Activated naive CD4-positive, alpha-beta T cell treated with anti-CD3 and anti-CD28 coated beads, Interleukin-2, amount 10 ng/mL, durations not matched to agents 7 days and 5 days (primary cell): ENCODE measurements around the gene PET117.
"Not testable (repeated sequence)": the region's sequence is repeated elsewhere in the genome, so short reads cannot be mapped to it uniquely, and the experiment has no call there.

Experiments used
- CTCF ChIA-PET: fragments of 350-600 bp; sonication (Branson Sonifier 250); formaldehyde crosslinking; loops from one replicate; lab custom pipeline; 2021; ENCODE audit warnings: antibody characterized with exemption; lab: Charles Lee
- DNase-seq: peaks from one replicate; pipeline ENCODE4 v3.0.0-alpha.2; 2020
- H3K27ac Mint-ChIP-seq: one replicate; pipeline ENCODE4 v1.8.0; 2021; ENCODE audit warnings: mild to moderate bottlenecking, moderate library complexity, mixed read lengths
- H3K27me3 Mint-ChIP-seq: one replicate; pipeline ENCODE4 v1.8.0; 2021; ENCODE audit warnings: mild to moderate bottlenecking, mixed read lengths
- H3K36me3 Mint-ChIP-seq: one replicate; pipeline ENCODE4 v1.8.0; 2021; ENCODE audit warnings: mixed read lengths
- H3K4me1 Mint-ChIP-seq: one replicate; pipeline ENCODE4 v1.8.0; 2021; ENCODE audit warnings: mixed read lengths
- H3K4me3 Mint-ChIP-seq: one replicate; pipeline ENCODE4 v1.8.0; 2021; ENCODE audit warnings: mild to moderate bottlenecking, moderate library complexity, mixed read lengths
- H3K9me3 Mint-ChIP-seq: one replicate; pipeline ENCODE4 v1.8.0; 2021; ENCODE audit warnings: mixed read lengths

PET117 gene, protein sequence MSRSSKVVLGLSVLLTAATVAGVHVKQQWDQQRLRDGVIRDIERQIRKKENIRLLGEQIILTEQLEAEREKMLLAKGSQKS

DNA sequence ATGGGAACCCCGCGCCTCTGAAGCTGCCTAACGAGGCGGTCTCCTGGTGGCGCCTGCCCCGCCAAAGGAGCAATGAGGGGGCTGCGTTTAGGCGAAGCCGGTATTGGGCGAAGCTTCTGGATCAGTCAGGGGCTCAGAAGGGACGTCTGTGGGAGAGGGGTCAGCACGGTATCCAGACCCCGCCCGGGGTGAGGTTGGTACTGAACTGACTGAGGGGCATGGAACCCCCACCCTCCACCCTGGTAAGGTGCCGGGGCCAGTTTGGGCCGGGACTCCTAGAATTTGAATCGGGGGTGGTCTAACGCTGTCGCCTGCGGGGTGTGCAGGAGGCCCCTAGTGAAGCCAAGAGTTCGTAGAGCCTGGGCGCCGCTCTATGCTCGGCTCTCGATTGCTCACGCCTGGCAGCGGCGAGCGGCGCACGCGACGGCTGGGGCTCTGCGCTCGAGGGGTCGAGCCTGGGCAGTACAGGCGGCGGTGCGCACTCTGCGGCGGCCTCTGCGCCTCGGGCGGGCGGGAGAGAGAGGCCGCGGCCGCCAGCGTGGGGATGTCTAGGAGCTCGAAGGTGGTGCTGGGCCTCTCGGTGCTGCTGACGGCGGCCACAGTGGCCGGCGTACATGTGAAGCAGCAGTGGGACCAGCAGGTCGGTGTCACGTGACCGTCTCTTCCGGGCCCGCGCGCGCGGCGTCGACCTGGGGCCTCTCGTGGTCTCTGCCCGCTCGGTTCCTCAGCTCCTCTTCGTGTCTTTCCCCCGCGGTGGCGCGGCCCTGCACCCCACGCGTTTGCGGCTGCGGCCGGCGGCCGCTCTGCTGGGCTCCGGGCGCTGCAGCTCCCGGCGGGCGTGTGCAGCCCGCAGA is at the start of gene PET117, which contains the start of gene KAT14:
Gene PET117 (plus strand): TSS at position 452 of the 854 bp plus-strand sequence. CDS start 93 bp downstream, at position 545.
Gene KAT14 (plus strand): TSS at position 452 of the 854 bp plus-strand sequence. CDS start 4,798 bp downstream, outside the sequence.
- DNase-seq: peak; percentile 90
- Mint-ChIP-seq H3K4me3 (peak within 1 kb of the TSS; percentile 80), H3K4me1 (peaks cover 27% of the 10 kb centered on the region), H3K36me3 (peaks cover 10% of the 10 kb centered on the region), H3K9me3 (no peaks in the 10 kb centered on the region), H3K27me3 (peaks cover 12% of the 10 kb centered on the region), H3K27ac (peak within 1 kb of the TSS; percentile 87)
- CTCF ChIA-PET: interaction anchor here (1.0 kb wide), 2 partner anchors 12 to 151 kb away, joined by 3 read pairs; partner anchors contain the start of gene ZNF133

DNA sequence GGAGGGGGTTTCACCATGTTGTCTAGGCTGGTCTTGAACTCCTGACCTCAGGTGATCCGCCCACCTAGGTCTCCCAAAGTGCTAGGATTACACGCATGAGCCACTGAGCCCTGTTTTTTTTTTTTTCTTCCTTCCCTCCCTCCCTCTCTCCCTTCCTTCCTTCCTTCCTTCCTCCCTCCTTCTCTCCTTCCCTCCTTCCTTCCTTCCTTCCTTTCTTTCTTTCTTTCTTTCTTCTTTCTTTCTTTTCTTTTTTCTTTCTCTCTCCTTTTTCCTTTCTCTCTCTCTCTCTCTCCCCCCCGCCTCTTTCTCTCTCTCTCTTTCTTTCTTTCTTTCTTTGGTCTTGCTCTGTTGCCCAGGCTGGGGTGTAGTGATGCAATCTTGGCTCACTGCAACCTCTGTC is 49.4 kb upstream of the PET117 start:
- H3K27me3 Mint-ChIP-seq: peaks cover 19% of the 10 kb centered on the region
- CTCF ChIA-PET, H3K4me1 Mint-ChIP-seq, H3K9me3 Mint-ChIP-seq, H3K4me3 Mint-ChIP-seq, H3K36me3 Mint-ChIP-seq, H3K27ac Mint-ChIP-seq, DNase-seq: not testable (repeated sequence)

DNA sequence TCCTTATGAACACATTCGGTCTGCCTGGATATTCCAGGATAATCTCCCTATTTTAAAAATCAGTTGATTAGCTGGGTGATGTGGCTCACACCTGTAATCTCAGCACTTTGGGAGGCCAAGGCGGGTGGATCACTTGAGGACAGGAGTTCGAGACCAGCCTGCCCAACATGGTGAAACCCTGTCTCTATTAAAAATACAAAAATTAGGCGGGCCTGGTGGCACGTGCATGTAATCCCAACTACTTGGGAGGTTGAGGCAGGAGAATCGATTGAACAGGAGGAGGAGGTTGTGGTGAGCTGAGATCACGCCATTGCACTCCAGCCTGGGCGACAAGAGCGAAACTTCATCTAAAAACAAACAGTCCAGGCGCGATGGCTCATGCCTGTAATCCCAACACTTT is 48.8 kb upstream of the PET117 start:
- H3K4me1 Mint-ChIP-seq, H3K27ac Mint-ChIP-seq, H3K4me3 Mint-ChIP-seq, CTCF ChIA-PET, H3K36me3 Mint-ChIP-seq, H3K9me3 Mint-ChIP-seq, DNase-seq: not testable (repeated sequence)
- peaks cover 19% of the 10 kb centered on the region for H3K27me3 Mint-ChIP-seq

DNA sequence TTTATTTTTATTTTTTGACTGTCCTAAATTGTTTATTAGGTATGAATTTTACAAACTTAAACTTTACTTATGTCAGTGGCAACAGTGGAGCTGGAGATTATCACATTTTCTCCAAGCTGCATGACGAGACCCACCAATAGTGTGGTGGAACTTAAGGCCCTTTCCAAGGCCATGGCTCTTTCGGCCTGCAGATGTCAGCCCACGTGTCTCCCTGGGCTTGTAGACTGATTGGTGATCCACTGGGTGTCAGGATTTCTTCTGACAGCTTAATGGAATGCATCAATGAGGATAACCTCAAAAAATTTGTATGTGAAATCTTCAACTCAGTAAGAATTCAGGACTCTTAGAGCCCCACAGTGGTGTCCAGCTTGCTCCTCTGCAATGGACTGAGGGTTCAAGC is 47.6 kb upstream of the PET117 start:
- Mint-ChIP-seq H3K27ac (no peak overlapping the region), H3K4me3 (no peak overlapping the region), H3K9me3 (no peaks in the 10 kb centered on the region), H3K27me3 (peaks cover 19% of the 10 kb centered on the region), H3K4me1 (no peaks in the 10 kb centered on the region), H3K36me3 (no peaks in the 10 kb centered on the region)
- CTCF ChIA-PET: no interaction called here
- DNase-seq: no peak

DNA sequence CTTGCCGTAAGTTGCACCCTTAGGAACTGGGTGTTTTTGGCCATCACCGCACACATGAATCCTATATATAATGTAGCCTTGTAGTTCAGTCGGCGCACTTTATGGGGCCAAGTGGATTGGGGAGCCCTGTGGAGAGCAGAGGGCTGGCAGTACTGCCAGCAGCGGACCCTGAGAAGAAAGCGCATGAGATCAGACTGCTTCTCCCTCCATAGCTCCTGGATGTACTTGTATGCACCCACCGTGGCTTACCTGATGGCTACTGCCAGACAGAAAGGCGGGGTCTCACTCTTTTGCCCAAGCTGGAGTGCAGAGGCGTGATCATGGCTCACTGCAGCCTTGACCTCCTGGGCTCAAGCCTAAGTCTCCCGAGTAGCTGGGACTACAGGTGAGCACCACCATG is 47.2 kb upstream of the PET117 start:
- Mint-ChIP-seq H3K27me3 (peaks cover 19% of the 10 kb centered on the region), H3K4me1 (no peaks in the 10 kb centered on the region), H3K9me3 (no peaks in the 10 kb centered on the region), H3K4me3 (no peak overlapping the region), H3K36me3 (no peaks in the 10 kb centered on the region), H3K27ac (no peak overlapping the region)
- DNase-seq: no peak
- CTCF ChIA-PET: no interaction called here

DNA sequence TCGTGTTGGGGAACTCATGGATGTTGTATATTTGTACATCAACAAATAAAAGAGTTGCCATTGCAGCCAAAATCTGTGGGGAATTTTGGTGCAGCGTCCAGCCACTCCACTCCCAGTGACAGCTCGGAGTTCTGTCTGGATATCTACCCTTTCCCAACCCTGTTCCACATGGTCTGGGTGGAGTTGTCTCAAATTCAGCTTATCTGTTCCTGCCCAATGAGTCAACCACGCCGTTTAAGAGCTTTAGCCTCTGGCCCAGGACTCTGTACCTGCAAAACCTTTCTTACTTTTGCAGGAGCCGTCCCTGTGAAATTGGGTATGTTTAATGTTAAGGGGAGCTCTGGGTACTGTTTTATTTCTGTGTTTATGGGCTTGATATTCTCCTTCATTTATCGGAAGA is 46.0 kb upstream of the PET117 start:
- no peak for DNase-seq
- no peak overlapping the region for H3K4me3 Mint-ChIP-seq
- CTCF ChIA-PET: no interaction called here
- peaks cover 19% of the 10 kb centered on the region for H3K27me3 Mint-ChIP-seq
- no peaks in the 10 kb centered on the region for H3K9me3 Mint-ChIP-seq
- no peaks in the 10 kb centered on the region for H3K4me1 Mint-ChIP-seq
- no peaks in the 10 kb centered on the region for H3K36me3 Mint-ChIP-seq
- no peak overlapping the region for H3K27ac Mint-ChIP-seq

DNA sequence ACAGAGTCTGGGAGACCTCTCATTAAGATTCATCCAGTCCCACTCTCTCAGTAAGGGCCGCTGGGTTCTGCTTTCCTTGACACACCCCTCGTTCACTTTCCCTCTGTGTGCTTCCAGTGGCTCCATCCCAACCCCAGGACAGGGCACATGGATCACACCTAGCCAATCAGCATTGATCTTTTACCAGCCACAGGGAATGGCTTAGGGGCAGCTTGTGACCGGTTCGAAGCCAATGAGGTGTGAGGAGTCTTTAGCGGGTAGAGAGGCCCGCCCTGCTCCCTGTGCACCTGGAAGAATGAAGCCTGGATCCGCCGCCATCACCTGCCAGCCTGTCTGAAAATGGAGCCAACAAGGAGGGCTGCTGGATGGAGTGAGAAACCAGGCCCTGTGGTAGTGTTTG is 44.8 kb upstream of the PET117 start:
- Mint-ChIP-seq H3K27ac (no peak overlapping the region), H3K36me3 (no peaks in the 10 kb centered on the region), H3K27me3 (peaks cover 18% of the 10 kb centered on the region), H3K4me3 (no peak overlapping the region), H3K9me3 (no peaks in the 10 kb centered on the region), H3K4me1 (no peaks in the 10 kb centered on the region)
- no peak for DNase-seq
- CTCF ChIA-PET: no interaction called here

DNA sequence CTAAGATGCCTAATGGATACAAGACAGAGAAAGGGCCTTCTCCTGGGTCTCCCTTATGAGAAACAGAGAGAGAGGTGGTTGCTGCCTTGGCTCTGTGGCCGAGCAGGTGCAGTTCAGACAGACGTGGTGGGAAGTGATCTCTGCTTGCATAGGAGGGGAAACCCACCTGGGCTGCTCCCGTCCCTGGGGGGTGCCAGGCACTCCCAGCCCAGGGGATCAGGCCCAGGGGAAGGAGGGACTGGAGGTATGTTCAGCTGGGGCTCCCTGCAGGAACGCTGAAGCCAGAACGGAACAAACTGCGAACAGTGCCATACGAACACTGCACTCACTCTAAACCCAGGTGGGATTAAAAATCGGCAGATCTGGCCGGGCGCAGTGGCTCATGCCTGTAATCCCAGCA is 44.3 kb upstream of the PET117 start:
- H3K4me1 Mint-ChIP-seq: no peaks in the 10 kb centered on the region
- peaks cover 13% of the 10 kb centered on the region for H3K27me3 Mint-ChIP-seq
- H3K36me3 Mint-ChIP-seq: no peaks in the 10 kb centered on the region
- no peaks in the 10 kb centered on the region for H3K9me3 Mint-ChIP-seq
- no peak overlapping the region for H3K4me3 Mint-ChIP-seq
- DNase-seq: no peak
- H3K27ac Mint-ChIP-seq: no peak overlapping the region
- CTCF ChIA-PET: no interaction called here

DNA sequence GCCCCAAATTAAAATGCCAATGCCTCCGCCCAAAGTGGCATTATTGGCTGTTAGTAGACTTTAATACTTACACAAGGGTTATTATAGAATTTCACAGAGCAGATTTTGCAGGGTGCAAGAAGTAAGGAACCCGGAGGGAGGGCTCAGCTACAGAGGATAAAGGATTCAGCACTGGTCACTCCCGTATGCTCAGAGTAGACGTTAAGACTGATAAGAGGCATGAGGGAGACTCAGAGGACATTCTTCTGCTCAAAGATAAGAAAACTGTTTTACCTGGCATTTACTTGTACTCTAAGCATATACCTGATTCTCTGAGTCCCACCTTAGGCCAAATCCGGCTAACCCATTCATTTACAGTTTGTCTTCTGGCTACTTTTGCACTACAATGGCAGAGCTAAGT is 43.5 kb upstream of the PET117 start:
- H3K27me3 Mint-ChIP-seq: peaks cover 11% of the 10 kb centered on the region
- no peaks in the 10 kb centered on the region for H3K9me3 Mint-ChIP-seq
- H3K4me3 Mint-ChIP-seq: no peak overlapping the region
- CTCF ChIA-PET: no interaction called here
- H3K36me3 Mint-ChIP-seq: no peaks in the 10 kb centered on the region
- H3K4me1 Mint-ChIP-seq: no peaks in the 10 kb centered on the region
- H3K27ac Mint-ChIP-seq: no peak overlapping the region
- no peak for DNase-seq

DNA sequence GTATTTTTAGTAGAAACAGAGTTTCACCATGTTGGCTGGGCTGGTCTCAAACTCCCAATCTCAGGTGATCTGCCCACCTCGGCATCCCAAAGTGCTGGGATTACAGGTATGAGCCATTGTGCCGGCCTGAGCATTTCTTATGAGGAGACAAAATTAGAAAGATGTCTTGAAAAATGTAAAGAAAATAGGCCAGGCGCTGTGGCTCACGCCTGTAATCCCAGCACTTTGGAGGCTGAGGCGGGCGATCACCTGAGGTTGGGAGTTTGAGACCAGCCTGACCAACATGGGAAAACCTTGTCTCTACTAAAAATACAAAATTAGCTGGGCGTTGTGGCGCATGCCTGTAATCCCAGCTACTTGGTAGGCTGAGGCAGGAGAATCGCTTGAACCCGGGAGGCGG is 37.1 kb upstream of the PET117 start:
- DNase-seq, H3K27ac Mint-ChIP-seq, H3K36me3 Mint-ChIP-seq, CTCF ChIA-PET, H3K4me3 Mint-ChIP-seq, H3K9me3 Mint-ChIP-seq, H3K4me1 Mint-ChIP-seq: not testable (repeated sequence)
- peaks cover 13% of the 10 kb centered on the region for H3K27me3 Mint-ChIP-seq

DNA sequence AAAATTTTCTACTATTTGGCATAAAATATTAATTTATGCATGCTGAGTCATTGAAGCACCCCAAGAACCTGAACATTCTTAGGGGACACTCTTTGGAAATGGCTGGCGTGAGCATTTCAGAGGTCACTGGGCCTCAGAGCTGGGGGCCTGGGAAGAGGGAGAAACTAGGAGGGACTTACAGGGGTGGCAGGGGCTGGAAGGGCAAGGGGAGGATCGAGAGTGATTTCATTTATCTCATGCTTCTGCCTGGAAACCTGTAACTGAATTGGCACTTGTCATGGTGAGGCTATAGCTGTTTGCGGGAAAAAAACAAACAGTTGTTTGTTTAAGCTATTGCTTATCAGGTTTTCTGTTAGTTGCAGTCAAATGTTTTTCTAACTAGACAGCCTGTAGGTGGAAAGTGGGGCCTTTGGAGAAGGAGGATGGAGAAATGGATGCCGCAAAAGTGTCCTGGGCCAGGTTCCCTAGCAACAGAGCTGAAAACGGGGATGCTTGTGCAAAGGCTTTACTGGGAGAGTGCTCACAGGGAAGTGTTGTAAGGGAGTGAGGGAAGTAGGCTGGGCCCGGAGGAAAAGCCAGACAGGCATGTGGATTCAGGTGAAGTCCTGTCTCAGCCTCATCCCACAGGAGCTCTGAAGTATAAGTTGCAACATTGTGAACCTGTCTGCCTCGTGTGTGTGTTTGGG is 36.4 kb upstream of the PET117 start:
- peaks cover 17% of the 10 kb centered on the region for H3K27me3 Mint-ChIP-seq
- H3K9me3 Mint-ChIP-seq: no peaks in the 10 kb centered on the region
- CTCF ChIA-PET: no interaction called here
- H3K36me3 Mint-ChIP-seq: no peaks in the 10 kb centered on the region
- DNase-seq: no peak
- no peak overlapping the region for H3K4me3 Mint-ChIP-seq
- H3K27ac Mint-ChIP-seq: no peak overlapping the region
- no peaks in the 10 kb centered on the region for H3K4me1 Mint-ChIP-seq

DNA sequence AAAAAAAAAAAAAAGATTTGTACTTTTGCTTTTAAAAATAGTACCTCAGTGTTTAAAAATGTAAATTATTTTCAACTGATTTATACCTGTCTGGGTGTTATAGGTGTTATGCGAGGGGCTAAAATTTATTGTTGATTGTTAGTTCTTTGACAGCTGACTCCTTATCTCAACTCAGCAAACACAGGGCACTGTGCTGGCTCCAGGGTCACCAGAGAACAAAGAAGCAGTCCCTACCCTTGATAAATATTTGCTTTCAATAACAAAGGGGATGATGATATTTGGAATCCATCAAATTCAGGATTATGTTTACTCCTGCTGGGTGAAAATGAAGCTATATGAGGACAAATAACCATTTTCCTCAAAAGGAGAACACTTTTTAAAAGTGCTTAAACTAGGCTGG is 34.2 kb upstream of the PET117 start:
- Mint-ChIP-seq H3K4me1 (no peaks in the 10 kb centered on the region), H3K27ac (no peak overlapping the region), H3K36me3 (no peaks in the 10 kb centered on the region), H3K9me3 (no peaks in the 10 kb centered on the region), H3K4me3 (no peak overlapping the region), H3K27me3 (peaks cover 20% of the 10 kb centered on the region)
- CTCF ChIA-PET: no interaction called here
- no peak for DNase-seq

DNA sequence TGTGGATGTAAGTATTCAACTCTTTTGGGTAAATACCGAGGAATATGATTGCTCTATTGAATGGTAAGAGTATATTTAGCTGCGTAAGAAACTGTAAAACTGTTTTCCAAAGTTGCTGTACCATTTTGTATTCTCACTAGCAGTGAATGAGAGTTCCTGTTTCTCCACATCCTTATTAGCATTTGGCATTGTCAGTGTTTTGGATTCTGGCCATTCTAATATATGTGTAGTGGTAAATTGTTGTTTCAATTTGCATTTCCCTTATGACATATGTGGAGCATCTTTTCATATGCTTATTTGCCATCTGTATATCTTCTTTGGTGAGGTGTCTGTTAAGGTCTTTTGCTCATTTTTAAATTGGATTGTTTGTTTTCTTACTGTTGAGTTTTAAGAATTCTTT is 29.3 kb upstream of the PET117 start:
- no peak overlapping the region for H3K4me3 Mint-ChIP-seq
- peaks cover 29% of the 10 kb centered on the region for H3K27me3 Mint-ChIP-seq
- no peak for DNase-seq
- no peaks in the 10 kb centered on the region for H3K36me3 Mint-ChIP-seq
- H3K9me3 Mint-ChIP-seq: no peaks in the 10 kb centered on the region
- CTCF ChIA-PET: no interaction called here
- H3K27ac Mint-ChIP-seq: no peak overlapping the region
- H3K4me1 Mint-ChIP-seq: no peaks in the 10 kb centered on the region

DNA sequence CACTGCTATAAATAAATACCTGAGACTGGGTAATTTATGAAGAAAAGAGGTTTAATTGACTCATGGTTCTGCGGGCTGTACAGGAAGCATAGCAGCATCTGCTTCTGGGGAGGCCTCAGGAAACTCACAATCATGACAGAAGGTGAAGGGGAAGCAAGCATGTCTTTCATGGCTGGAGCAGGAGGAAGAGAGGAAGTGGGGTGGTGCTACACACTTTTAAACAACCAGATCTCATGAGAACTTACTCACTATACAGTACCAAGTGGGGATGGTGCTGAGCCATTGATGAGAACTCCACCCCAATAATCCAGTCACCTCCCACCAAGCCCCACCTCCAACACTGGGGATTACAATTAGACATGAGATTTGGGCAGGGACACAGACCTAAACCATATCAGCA is 9.1 kb upstream of the PET117 start:
- peak overlapping the region; percentile 20 for H3K27ac Mint-ChIP-seq
- H3K36me3 Mint-ChIP-seq, H3K4me1 Mint-ChIP-seq, H3K9me3 Mint-ChIP-seq, H3K4me3 Mint-ChIP-seq, H3K27me3 Mint-ChIP-seq, CTCF ChIA-PET: not testable (repeated sequence)
- DNase-seq: peak; percentile 30

DNA sequence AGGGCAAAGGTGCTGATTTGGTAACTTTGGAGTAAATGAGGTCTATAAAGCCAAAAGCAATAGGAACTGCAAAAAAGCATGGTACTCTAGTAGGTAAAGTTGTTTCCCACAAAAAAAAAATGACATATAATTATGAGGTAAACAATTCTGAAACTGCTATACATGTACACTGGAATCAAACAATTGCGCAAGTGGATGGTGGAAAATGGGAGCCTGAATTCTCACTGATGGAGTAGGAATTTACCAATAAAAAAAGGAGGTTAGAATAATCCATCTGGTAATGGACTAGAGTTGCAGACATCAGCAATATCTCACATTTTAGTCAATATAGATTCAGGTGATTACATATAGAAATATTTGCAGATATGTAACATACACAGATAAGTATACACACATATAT is 5.0 kb upstream of the PET117 start:
- DNase-seq: no peak
- Mint-ChIP-seq H3K27ac (no peak overlapping the region), H3K9me3 (peaks cover 10% of the 10 kb centered on the region), H3K36me3 (peaks cover 1% of the 10 kb centered on the region), H3K4me1 (peaks cover 15% of the 10 kb centered on the region), H3K27me3 (peaks cover 17% of the 10 kb centered on the region), H3K4me3 (no peak overlapping the region)
- CTCF ChIA-PET: no interaction called here
